Cardiac atrium fibroblast (primary cell): Measurements from ENCODE around the gene BCL7B. TPM values are rescaled to one million over a fixed set of nuclear protein-coding genes. Genes with fewer than 3 reads are reported as not detected.

Experiments
- total RNA-seq: library from RNA; depleted of rRNA; stranded (reverse); fragments of >200 nt; gene quantifications from 2 replicates; pipeline ENCODE4 v1.2.3, GENCODE V29; 2015

The BCL7B gene
- total RNA-seq: 33.2 and 43.3 TPM in 2 replicates

GRCh38 chr7:73557397-73558257, at the start of gene BCL7B:
Gene BCL7B (minus strand): TSS chr7:73557690. CDS start chr7:73557578, 112 bp downstream.

GRCh38 chr7:73578342-73579128, 21.0 kb upstream of the BCL7B start, which contains the start of gene TBL2:
Gene TBL2 (minus strand): TSS chr7:73578579. CDS start chr7:73578549, 30 bp downstream.

GRCh38 chr7:73522105-73522872, 35.2 kb downstream of the BCL7B start, which contains the start of gene BAZ1B:
Gene BAZ1B (minus strand): TSS chr7:73522293. CDS start chr7:73521933, 360 bp downstream.

Other genes starting within 250 kb of the BCL7B start
- gene NSUN5, start 248.9 kb downstream of the BCL7B start, total RNA-seq: 10.3 and 18.8 TPM in 2 replicates
- not detected in 2 replicates for gene TRIM50, start 229.6 kb downstream of the BCL7B start, total RNA-seq
- not detected in 2 replicates for gene FKBP6, start 229.5 kb downstream of the BCL7B start, total RNA-seq
- 0.72 and 2.8 TPM in 2 replicates for gene FZD9, start 123.9 kb downstream of the BCL7B start, total RNA-seq
- 24.2 and 33.5 TPM in 2 replicates for gene BAZ1B, start 35.4 kb downstream of the BCL7B start, total RNA-seq
- 77.8 and 122 TPM in 2 replicates for gene TBL2, start 20.9 kb upstream of the BCL7B start, total RNA-seq
- gene MLXIPL, start 66.8 kb upstream of the BCL7B start, total RNA-seq: 1.5 TPM in 1 of 2 replicates, not detected in the other
- 2.8 and 3.6 TPM in 2 replicates for gene VPS37D, start 110.1 kb upstream of the BCL7B start, total RNA-seq
- gene DNAJC30, start 125.8 kb upstream of the BCL7B start, total RNA-seq: 4.1 and 4.7 TPM in 2 replicates
- gene BUD23, start 125.9 kb upstream of the BCL7B start, total RNA-seq: 65.6 and 67.5 TPM in 2 replicates
- gene STX1A, start 162.0 kb upstream of the BCL7B start, total RNA-seq: 11.2 and 14.8 TPM in 2 replicates
- gene ABHD11, start 181.1 kb upstream of the BCL7B start, total RNA-seq: 8.9 and 9.4 TPM in 2 replicates
- not detected in 2 replicates for gene CLDN3, start 212.6 kb upstream of the BCL7B start, total RNA-seq